HG03175 (cell line): ENCODE measurements around the gene ANKRD39.

Experiments used
- ATAC-seq: cut with Tn5 transposase; IDR thresholded peaks from one replicate; pipeline ENCODE4 v1.9.1; 2021; ENCODE audit warnings: mild to moderate bottlenecking, moderate library complexity; ENCODE audit not compliant: unreplicated experiment

Gene ANKRD39

DNA sequence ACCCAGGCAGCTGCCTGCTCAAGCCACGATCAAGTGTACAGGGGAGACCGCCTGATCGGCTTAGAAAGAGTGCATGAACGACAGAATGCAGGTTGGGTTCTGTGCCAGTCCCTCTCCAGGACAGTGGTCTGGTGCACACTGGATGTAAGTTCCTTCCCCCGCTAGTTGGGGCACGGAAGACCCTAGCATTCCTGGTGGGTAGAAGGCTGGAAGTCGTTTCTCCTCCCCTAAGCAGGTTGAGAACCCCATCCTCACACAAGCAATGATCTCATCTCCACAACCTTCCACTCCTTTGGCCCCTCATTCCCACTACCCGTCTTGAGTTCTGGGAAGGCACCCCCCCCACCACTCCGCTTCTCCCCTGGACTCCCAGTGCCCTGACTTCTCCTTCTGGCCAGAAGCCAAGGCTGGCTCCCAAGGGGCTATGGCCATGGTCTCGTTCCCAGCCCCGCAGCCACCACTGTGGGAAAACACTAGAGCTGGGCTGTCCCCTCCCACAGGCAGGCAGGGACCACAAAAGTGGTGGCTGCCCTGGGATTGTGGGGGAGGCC, 1.4 kb upstream of the ANKRD39 start:
- no peak for ATAC-seq

DNA sequence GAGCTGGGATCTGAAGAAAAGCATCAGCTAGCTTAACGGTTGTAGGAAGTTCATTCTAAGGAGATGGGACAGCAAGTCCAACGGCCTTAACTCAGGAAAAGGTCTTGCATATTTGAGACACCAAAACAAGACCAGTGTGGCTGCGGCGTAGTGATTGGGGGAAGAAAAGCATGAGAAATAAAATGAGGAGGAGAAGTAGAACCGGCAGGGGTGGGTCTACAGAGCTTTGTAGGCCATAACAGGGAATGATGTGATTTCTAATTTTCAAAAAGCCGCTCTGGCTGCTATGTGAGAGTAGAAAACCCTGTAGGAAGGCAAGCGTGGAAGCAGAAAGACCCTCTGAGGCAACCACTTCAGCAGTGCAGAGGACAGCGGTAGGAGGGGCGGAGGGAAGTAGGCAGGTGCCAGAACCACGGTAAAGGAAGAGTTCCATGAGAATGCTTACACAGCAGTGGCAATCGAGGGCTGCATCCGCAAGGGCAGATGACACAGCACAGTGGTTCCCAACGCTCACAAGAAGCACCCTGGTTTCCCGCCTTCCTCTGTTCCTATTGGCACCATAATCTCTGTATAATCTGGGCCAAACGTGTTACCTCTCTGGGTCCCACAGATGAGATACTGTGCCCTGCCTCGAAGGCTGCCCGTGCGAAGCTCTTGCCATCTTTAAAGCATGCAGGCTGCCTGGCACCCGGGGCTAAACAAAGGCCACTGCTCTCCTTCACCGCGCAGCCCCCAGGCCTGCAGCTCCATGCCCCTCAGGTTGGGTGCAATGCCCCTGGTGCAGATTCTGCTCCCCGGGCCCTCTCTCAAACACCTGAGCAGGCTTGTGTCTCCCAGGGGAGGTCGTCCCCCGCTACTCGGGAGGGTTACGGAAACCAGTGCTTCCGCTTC, 795 bp downstream of the ANKRD39 start:
- no peak for ATAC-seq

DNA sequence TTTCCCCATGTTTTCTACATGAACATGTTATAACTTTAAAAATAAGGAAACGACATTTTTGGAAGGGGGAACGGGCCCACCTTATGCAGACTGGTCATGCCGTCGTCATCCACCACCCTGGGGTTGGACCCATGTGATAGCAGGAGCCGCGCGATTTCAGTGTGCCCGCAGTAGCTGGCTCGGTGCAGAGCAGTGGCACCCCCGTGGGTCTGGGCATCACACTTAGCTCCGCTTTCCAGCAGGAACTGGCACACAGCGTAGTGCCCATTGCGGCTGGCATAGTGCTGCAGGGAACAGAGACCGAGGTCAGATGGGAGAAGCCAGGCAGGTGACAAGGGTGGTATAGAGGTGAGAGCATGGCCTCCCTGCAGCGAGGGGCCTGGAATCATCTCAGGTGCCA, 4.5 kb downstream of the ANKRD39 start:
- ATAC-seq = no peak

DNA sequence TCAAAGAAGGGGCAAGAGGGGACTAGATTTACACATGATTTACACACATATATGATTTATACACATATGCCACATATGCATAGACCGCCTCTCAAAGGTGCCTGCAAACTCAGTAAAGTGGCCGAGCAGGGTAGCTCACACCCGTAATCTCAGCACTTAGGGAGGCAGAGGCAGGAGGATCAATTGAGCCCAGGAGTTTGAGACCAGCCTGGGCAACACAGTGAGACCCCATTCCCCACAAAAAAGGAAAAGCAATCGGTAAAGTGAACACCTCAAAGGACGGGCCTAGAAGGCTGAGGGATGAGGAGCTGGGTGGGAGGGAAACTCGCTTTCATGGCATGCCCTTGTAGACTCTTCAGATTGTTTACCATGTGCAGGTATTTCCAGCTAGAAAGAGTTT, 5.1 kb downstream of the ANKRD39 start:
- no peak for ATAC-seq

DNA sequence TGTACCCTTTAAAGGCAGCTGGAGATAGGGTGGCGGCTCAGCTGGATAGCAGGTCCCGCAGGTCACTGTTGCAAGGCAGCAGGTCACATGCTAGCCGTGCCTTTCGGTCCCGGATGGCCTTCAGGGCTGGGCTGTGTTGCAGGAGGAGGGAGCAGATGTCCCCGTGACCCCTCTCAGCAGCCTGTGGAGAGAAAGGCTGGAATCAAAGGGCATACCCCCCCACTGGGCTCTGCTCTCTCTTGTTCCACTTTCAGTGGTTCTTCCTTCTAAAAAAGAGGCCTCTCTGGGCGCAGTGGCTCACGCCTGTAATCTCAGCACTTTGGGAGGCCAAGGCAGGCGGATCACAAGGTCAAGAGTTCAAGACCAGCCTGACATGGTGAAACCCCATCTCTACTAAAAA, 9.6 kb downstream of the ANKRD39 start:
- no peak for ATAC-seq

DNA sequence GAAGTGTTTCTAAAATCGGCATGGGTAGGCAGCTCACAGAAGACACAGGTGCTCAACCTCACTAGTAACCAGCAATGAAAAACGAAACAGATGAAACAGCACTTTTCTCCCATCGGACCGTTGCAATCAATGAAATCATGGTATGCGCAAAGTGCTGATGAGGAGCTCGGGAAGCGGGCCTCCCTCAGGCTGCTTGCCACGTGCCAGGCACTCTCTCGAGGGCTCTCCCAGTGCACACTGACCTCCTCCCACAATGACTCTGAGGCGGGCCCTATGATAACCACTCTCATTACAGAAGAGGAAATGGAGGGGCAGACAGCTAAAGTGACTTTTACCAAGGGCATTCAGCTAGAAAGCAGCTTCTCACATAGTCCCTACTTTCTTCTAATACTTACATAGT, 10.2 kb downstream of the ANKRD39 start:
- ATAC-seq = no peak

DNA sequence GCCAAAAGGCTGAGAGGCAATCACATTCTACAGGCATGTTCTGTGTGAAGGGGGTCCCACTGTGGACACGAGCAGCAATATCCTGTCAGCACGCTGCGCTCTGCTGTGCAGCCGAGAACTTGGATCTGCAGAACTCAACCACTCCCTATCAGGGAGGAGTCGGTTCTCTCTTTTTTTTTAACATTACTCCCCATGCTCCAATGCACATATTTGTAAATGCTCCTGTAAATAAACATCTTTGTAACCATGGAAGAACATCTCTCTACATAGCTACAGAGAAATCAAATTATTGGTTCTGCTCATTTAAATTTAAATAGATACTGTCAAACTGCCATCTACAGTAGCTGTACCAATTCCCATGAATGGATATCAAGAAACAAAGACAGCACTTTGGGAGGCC, 11.0 kb downstream of the ANKRD39 start:
- no peak for ATAC-seq

DNA sequence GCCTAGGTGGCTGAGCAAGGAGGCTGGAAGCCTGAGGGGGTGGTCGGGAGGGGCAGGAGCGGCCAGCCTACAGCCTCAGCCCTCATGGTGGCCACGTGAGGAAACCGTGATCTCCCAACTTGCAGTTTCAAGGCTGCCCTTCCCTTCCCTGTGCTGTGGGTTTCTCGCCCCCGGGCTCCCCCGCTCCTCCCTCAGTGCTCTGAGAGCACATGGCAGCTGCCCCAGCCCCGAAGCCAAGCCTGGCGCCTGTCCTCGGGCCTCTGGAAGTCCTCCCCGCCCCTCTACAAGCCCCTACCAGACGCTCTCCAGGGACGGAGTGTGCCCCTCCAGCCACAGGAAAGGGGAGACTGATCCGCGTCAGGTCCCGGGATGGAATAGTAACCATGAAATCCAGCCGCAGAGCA, 13.4 kb downstream of the ANKRD39 start:
- ATAC-seq = no peak

DNA sequence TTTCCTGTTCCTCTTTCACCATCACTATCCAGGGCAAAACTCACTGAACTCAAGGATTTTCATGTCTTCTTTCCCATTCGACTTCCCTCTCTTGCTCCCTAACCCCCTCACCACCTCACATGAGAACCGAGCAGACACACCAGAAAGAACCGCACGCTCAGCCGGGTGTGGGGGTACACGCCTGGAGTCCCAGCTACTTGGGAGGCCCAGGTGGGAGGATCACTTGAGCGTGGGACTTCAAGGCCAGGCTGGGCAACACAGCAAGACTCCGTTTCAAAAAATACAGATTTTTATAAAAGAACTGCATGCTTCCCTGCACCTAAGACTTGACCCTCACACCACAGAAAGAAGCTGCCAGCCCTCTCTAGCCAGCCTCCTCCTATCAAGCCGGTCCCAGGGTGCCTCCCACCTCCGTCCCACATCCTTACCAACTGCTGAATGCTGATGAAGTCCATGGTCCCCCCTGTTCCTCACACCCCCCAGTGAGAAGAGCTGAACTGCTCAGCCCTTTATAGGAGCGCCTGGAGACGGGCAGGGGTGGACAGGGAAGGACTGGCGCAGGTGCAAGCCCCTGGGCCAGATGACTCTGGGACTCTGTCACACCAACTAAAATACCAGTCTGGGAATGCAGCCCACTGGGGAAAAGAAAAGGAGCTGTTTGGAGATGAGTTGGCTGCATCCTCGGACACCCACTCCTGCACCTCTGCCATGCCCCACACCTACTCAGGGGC, 14.1 kb downstream of the ANKRD39 start, which contains the start of gene ANKRD23:
Gene ANKRD23, minus strand, starts transcription at position 484 of the 731 bp plus-strand sequence. Its CDS starts 29 bp downstream, at position 455.
- no peak for ATAC-seq

DNA sequence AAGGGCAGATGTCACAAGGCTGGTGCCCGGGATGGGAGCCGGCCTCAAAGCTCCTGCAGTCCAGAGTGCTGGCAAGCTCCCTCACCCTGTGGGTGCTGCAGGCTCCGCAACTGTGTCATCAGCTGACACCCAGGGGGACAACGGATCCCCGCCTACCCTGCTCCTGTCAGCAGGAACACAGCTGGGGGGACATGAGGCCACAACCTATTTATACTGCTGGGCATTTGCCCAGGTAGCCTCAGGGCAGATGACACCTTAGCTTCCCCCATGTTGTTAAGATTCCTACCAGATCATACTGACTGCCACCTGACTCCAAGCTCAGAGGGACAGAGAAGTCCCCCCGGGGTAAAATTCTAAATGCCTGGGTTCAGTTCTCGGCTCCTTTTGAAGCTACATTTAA, 15.2 kb downstream of the ANKRD39 start:
- no peak for ATAC-seq

DNA sequence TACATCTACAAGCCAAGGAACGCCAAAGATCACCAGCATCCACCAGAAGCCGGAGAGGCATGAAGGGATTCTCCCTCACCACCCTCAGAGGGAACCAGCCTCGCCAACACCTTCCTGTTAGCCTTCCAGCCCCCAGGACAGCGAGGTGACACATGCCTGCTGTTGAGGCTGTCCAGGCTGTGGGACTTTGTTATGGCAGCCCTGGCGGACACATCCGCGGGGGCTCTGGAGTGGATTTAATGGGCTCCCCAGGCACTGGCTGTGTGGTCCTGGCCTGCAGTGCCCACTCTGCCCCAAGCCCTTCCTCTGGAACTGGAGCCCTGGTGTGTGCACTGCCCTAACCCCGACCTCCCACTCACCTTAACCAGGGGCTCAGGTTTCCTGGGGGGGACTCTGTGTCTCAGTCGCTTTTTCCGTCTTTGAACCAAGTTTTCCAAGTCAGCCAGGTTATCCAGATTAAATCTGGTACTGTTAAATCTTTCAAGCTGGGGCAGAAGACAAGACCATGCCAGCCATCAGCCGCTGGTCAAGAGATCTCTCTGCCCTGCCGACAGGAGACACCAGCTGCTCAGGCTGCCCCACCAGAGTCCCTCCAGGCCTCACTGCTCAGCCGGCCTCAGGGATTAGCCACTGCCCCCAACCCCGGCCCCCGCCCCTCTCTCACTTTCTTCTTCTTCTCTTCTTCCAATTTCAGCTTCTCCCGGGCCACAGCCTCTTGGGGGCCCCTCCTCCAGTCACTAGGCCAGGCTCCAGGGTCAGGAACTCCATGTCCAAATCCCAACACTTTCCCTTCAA, 15.9 kb downstream of the ANKRD39 start:
- ATAC-seq = no peak

DNA sequence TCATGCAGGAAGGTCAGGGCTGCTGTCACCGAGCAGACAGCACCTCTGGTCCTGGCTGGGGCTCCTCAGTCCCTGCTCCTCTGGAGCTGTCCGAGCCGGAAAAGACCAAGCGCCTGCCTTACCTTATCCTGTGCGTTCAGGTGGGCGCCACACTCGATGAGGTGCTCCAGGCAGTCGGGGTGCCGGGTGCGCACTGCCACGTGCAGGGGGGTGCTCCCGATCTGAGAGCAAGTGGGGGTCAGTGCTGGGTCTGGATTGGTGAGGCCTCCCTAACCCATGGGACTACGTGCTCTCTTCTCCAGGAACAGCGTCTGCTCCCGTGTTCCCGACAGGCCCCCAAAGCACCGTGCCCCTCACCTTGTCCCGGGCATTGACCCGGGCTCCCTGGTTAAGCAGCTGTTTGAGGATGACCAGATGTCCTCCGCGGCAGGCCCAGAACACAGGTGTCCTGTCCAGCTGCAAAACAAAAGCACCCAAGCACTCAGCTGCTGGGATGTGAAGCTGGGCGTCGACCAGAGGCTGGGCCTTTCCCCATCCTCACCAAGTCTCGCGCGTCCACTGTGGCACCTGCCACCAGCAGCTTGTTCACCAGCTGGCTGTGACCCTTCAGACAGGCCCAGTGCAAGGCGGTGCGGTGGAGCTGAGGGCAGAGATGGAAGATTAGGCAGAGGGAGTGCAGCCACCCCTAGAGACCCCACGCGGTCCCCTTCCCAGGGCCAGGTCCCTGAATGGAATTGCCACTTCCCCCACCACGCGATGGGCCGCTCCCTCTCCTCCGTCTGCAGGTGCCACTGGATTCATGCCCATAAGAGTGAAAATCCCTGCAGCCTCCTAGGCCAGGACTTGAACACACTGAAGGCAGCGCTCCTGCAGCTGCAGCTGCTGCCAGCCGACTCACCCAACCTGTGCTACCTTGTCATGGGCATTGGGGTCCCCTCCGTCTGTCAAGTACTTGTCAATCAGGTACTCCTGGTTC, 17.7 kb downstream of the ANKRD39 start:
- no peak for ATAC-seq

DNA sequence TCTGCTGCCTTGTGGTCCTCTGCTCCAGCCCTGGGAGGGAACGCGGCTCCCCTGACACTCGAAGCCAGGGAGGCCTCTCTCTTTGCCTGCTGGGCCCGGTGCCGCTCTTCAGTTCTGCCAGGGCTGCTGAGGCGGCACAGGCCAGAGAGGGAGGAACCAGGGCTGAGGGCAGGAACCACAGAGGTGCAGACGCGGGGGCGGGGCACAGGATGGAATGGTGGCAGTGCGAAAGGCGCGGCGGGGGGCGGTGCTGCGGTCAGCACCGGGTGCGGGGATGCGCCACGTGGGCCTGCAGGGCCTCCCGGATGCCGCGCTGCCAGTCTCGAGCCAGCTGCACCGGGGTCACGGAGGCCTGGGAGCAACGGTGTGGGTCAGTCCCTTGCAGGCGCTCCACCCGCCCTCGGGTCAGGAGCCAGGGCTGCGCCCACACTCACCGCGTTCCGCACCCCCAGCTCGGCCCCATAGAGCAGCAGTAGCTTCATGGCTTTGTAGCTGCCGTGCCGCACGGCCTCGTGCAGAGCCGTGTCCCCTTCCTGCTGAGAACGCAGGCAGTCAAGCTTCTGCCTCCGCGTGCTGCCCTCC, 18.4 kb downstream of the ANKRD39 start:
- peak; percentile 79 for ATAC-seq

DNA sequence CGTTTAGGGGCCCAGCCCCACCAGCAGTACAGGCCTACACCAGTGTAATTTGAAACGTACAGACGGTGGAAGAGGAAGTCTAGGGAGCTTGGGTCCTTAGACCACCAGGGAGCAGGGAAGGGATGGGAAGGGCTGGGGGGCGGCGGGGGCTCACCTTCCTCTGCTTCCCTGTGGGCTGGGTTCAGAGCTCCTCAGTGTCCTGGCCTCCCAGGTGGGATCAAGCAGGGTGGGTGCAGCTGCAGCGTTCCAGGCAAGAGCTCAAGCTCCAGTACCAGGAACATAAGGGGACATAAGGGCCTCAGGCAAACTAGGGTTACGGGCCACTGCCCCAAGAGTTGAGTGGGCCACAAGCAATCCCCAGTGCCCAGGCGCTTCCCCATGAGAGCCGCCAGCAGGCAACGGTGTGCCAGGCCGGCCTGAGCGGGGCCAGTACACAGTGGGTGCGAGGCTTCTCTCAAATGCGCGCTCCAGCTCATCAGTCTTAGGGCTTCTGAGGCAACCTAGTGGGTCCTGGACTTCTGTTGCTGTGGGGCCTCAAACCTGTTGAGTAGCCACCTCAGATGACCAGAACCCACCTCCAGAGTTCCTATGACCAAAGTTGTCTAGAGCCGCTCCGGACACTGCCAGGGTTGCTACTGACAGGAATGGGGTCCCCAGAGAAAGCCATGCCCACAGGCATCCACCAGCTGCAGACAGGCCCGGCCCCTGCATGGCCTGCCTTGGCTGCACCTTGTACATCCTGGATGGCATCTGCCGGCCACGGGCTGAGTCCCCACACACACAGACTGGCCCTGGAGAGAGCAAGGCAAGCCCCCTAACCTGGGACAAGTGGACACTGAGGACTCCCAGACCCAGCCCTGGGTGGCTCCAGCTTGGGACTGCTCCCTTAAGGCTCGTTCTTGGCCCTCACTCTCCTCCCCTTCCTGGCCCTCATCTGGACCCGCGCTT, 19.2 kb downstream of the ANKRD39 start:
- ATAC-seq = no peak

DNA sequence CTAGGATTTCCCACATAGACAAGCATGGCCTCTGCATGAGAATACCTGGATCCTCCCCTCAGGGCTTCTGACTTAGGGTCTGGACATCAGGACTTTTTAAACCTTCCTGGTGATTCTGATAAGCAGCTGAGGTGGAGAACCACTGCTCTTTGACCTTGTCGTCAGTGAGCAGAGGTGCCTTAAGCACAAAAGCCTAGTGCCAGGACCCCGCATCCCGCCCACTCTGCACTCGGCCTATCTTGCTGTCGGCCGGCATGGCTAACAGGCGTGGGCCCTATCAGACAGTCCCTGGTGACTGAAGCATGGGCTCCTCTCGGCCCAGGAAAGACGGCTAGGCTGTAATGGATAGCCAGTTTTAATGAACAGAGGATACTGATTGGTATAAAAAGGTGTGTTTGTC, 20.2 kb downstream of the ANKRD39 start:
- ATAC-seq = no peak

DNA sequence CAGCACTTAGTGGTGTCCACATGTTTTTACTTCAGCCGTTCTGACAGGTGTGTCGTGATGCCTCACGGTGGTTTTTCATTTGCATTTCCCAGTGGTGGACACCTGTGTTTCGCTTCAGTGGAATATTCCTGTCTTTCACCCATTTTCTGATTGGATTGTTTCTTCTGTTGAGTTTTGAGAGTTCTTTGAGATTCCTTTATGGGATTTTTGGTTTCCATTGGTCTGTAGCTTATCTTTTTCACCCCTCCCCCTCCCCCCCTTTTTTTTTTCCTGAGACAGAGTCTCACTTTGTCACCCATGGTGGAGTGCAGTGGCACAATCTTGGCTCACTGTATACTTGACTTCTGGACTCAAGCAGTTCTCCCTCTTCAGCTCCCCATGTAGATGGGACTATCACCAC, 22.0 kb downstream of the ANKRD39 start:
- no peak for ATAC-seq

DNA sequence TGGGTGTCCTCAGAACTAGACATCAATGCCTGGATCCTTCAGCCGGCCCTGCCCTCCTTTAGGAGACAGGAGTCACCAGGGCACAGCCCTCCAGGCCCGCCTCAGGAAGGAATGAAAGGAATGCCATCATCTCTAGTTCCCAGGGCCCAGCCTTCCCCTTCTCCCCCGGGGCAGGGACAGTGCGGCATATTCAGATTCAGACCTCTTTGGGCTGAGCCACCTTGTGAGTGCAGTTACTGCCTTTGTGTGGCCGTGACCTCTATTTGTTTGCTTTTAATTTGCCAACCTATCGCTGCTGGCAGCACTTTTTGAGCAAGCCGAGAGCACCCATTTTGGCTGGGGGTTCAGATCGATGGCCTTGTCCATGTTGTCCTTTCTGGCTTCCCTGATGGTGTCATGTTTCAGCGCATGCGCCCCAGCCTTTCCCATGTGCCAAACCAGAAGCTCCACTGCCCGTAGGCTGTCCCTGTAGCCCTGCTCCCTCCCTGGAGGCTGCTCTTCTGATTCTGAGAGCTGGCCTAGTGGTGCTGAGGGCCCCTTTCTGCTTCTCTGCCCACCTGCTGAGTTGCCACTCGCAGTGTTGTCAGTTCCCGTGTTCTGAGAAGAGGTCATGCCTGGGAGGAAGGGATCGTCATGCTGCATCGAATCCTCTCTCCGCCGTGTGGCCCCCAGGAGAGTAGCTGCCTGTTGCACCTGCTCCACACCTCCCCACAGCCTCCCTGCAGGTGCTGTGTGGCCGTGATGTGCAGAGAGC, 24.9 kb downstream of the ANKRD39 start:
- no peak for ATAC-seq

DNA sequence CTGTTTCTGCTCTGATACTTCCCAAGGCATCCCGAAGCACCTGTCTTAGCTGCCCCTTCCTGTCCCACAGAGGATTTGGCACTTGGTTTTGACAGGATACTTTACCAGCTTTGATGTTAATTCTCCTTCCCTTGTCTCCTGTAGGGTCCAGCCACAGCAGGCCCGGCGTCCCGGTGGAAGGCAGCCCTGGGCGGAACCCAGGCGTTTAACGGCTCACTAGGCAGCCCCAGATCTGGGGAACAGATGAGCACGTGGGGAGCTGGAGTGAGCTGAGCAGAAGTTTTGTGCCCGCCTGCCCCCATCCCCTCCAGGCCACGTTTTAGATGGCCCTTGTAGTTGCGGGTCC, 25.4 kb downstream of the ANKRD39 start:
- no peak for ATAC-seq
